ES-I3 (cell line): ENCODE results near the gene DDAH1.

Experiments used
- H3K36me3 ChIP-seq: 2 replicates; pipeline ENCODE4 v1.6.1; 2013; ENCODE audit warnings: mild to moderate bottlenecking, low read length, control low read depth, moderate library complexity; ENCODE audit not compliant: insufficient read depth
- H3K4me1 ChIP-seq: 2 replicates; pipeline ENCODE4 v1.6.1; 2013; ENCODE audit warnings: mild to moderate bottlenecking, control low read depth, low read length; ENCODE audit not compliant: insufficient read depth
- H3K9ac ChIP-seq: 2 replicates; pipeline ENCODE4 v1.6.1; 2013; ENCODE audit warnings: low read depth, mild to moderate bottlenecking, low read length, moderate library complexity
- H3K9me3 ChIP-seq: 2 replicates; pipeline ENCODE4 v1.6.1; 2013; ENCODE audit warnings: mild to moderate bottlenecking, low read length, moderate library complexity; ENCODE audit not compliant: control insufficient read depth, insufficient read depth

Gene DDAH1

GRCh38 chr1:85283475-85284199, 181.3 kb downstream of the DDAH1 start:
- Histone ChIP-seq H3K36me3 (no peaks in the 10 kb centered on the region), H3K9ac (no peak overlapping the region), H3K4me1 (no peaks in the 10 kb centered on the region; the same call in 1 of the 2 replicates), H3K9me3 (no peaks in the 10 kb centered on the region)

GRCh38 chr1:85282424-85282823, 182.5 kb downstream of the DDAH1 start:
- no peaks in the 10 kb centered on the region for H3K9me3 ChIP-seq
- H3K9ac ChIP-seq = no peak overlapping the region
- no peaks in the 10 kb centered on the region; the same call in 1 of the 2 replicates for H3K4me1 ChIP-seq

GRCh38 chr1:85280636-85281035, 184.3 kb downstream of the DDAH1 start:
- Histone ChIP-seq H3K9me3 (no peaks in the 10 kb centered on the region), H3K36me3 (no peaks in the 10 kb centered on the region)

More at GRCh38 chr1:85282424-85282823, 182.5 kb downstream of the DDAH1 start:
- no peaks in the 10 kb centered on the region for H3K36me3 ChIP-seq

GRCh38 chr1:85279458-85280080, 185.4 kb downstream of the DDAH1 start:
- no peaks in the 10 kb centered on the region for H3K36me3 ChIP-seq
- no peaks in the 10 kb centered on the region for H3K9me3 ChIP-seq
- H3K9ac ChIP-seq = no peak overlapping the region
- peaks cover 9% of the 10 kb centered on the region; the same call in 1 of the 2 replicates for H3K4me1 ChIP-seq

More at GRCh38 chr1:85280636-85281035, 184.3 kb downstream of the DDAH1 start:
- Histone ChIP-seq H3K9ac (no peak overlapping the region), H3K4me1 (no peaks in the 10 kb centered on the region; the same call in 1 of the 2 replicates)

- Histone ChIP-seq H3K9ac (no peak overlapping the region), H3K36me3 (no peaks in the 10 kb centered on the region), H3K4me1 (peaks cover 13% of the 10 kb centered on the region; the same call in 1 of the 2 replicates), H3K9me3 (no peaks in the 10 kb centered on the region)
Measured at GRCh38 chr1:85278853-85279314, 186.1 kb downstream of the DDAH1 start.

GRCh38 chr1:85277802-85278201, 187.2 kb downstream of the DDAH1 start:
- Histone ChIP-seq H3K9ac (no peak overlapping the region), H3K4me1 (peaks cover 13% of the 10 kb centered on the region; the same call in 1 of the 2 replicates), H3K9me3 (no peaks in the 10 kb centered on the region), H3K36me3 (peaks cover 2% of the 10 kb centered on the region; the same call in 1 of the 2 replicates)

GRCh38 chr1:85276978-85277639, 187.8 kb downstream of the DDAH1 start:
- peaks cover 13% of the 10 kb centered on the region; the same call in 1 of the 2 replicates for H3K4me1 ChIP-seq
- no peaks in the 10 kb centered on the region for H3K9me3 ChIP-seq
- peaks cover 3% of the 10 kb centered on the region; the same call in 1 of the 2 replicates for H3K36me3 ChIP-seq
- H3K9ac ChIP-seq = peak overlapping the region; percentile 47

GRCh38 chr1:85276215-85276977, 188.6 kb downstream of the DDAH1 start, which contains the start of gene BCL10:
BCL10 (minus strand) TSS chr1:85276632; CDS start chr1:85276352, 280 bp downstream.
- no peaks in the 10 kb centered on the region for H3K9me3 ChIP-seq
- H3K4me1 ChIP-seq = peaks cover 13% of the 10 kb centered on the region; the same call in 1 of the 2 replicates

GRCh38 chr1:85275701-85276214, 189.2 kb downstream of the DDAH1 start:
- no peaks in the 10 kb centered on the region for H3K9me3 ChIP-seq
- H3K36me3 ChIP-seq = peaks cover 3% of the 10 kb centered on the region
- H3K9ac ChIP-seq = peak overlapping the region; percentile 83
- H3K4me1 ChIP-seq = peaks cover 13% of the 10 kb centered on the region; the same call in 1 of the 2 replicates

More at GRCh38 chr1:85276215-85276977, 188.6 kb downstream of the DDAH1 start, which contains the start of gene BCL10:
- Histone ChIP-seq H3K9ac (peak within 1 kb of the TSS; percentile 83), H3K36me3 (peaks cover 3% of the 10 kb centered on the region; the same call in 1 of the 2 replicates)

GRCh38 chr1:85274969-85275453, 189.9 kb downstream of the DDAH1 start:
- peaks cover 13% of the 10 kb centered on the region; the same call in 1 of the 2 replicates for H3K4me1 ChIP-seq
- peak overlapping the region; percentile 83 for H3K9ac ChIP-seq
- H3K9me3 ChIP-seq = no peaks in the 10 kb centered on the region
- peaks cover 11% of the 10 kb centered on the region for H3K36me3 ChIP-seq

GRCh38 chr1:85273397-85273796, 191.6 kb downstream of the DDAH1 start:
- Histone ChIP-seq H3K9ac (no peak overlapping the region), H3K9me3 (no peaks in the 10 kb centered on the region), H3K4me1 (peaks cover 13% of the 10 kb centered on the region; the same call in 1 of the 2 replicates), H3K36me3 (peaks cover 11% of the 10 kb centered on the region)

GRCh38 chr1:85268801-85269585, 196.0 kb downstream of the DDAH1 start:
- Histone ChIP-seq H3K9me3 (no peaks in the 10 kb centered on the region), H3K4me1 (no peaks in the 10 kb centered on the region), H3K36me3 (peaks cover 20% of the 10 kb centered on the region), H3K9ac (no peak overlapping the region)
